NCI-H2107 treated with DMSO at 0.1 percent for 48 hours (cell line): Measurements from ENCODE around the gene ALS2CL.
"Not testable (repeated sequence)": the region's sequence is repeated elsewhere in the genome, so short reads cannot be mapped to it uniquely, and the experiment has no call there.

Source experiments
- DNase-seq: peaks from one replicate; lab custom pipeline; 2025; ENCODE audit not compliant: unreplicated experiment; lab: John Stamatoyannopoulos, UW

Gene ALS2CL

DNA sequence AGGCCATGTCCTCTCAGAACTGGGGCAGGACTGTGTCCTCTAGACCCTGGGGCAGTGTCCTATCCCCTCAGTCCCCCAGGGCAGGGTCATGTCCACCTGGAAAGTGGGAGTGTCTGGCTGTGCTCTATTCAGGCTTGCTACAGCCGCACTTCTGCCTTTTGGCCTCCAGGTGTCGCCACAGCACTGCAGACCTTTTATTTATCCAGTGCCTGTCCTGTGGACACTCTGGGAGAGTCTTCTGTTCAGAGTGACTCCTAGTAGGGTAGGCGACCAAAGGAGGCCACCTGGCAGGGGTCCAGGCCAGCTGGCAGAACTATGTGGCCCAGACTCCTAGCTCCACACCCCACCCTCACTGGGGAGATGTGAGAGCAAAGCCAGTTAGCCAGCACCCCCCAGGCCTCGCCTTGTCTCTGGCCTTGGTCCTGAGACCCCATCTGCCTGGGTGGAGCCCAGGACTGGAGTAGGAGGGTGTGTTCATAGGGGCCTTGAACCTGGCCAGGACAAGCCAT is 11.6 kb upstream of the ALS2CL start:
- DNase-seq, result peak; percentile 20

DNA sequence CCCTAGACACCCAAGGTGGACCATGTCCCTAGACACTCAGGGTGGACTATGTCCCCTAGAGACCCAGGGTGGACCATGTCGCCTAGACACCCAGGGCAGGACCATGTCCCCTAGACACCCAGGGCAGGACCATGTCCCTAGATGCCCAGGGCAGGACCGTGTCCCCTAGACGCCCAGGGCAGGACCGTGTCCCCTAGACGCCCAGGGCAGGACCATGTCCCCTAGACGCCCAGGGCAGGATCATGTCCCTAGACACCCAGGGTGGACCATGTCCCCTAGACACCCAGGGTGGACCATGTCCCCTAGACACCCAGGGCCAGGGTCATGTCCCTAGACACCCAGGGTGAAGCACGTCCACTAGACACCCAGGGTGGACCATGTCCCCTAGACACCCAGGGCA is 10.9 kb upstream of the ALS2CL start:
- not testable (repeated sequence) for DNase-seq

DNA sequence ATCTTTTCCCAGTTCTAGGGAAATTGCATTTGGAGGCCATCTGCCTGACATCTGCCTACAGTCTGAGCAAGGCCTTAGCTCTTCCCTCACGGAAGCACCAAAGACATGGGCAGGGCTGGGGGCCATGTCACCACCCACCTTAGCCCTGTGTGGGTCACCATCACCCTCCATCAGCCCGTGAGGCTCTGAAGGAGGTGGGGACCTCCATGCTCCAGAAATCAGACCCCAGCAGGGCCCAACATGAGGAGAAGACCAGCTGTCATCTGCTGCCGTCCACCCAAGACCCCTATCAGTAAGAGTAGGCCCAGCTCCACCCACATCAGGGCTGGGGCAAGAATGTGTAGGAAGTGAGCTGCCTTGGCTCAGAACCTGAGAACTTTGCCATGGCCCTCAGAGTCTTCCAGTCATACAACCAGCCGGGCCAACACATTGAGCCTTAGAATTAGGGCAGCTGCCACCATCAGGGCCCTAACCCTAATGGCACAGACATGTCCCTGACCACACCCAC is 9.6 kb upstream of the ALS2CL start:
- DNase-seq, result no peak

DNA sequence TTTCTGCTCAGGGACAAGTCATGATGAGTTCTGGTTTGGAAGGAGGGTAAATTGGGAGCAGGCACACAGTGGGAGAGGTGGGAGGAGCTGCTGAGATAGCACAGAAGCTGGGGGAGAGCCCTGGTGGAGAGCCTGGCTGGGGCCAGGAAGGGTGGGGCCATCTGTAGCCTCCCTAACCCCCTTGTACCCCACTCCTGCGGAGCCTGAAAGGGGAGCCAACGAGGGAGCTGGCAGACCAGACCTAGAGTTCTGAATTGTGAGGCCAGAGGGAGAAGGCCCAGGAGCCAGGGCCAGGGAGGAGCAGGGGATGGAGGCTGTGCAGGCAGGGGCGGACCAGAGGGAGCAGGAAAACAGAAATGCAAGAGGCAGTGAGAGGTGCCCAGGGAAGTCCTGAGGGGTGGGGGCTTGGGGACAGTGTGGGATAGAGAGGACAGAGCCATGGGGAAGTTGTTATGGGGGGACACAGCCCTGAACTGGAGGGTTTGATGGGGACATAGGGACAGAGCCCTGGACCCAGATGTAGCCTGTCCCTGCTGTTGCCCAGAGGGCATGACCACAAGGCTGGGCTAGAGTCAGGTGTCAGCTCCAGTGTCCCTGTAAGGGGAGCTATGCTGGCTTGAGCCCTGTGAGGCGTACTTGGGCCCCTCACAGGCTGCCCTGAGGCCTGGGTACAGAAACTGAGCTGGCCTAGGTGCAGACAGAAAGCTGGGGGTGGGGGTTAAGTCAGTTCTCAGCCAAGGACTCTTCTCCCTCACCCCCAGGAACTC is 8.9 kb upstream of the ALS2CL start:
- DNase-seq, result no peak

DNA sequence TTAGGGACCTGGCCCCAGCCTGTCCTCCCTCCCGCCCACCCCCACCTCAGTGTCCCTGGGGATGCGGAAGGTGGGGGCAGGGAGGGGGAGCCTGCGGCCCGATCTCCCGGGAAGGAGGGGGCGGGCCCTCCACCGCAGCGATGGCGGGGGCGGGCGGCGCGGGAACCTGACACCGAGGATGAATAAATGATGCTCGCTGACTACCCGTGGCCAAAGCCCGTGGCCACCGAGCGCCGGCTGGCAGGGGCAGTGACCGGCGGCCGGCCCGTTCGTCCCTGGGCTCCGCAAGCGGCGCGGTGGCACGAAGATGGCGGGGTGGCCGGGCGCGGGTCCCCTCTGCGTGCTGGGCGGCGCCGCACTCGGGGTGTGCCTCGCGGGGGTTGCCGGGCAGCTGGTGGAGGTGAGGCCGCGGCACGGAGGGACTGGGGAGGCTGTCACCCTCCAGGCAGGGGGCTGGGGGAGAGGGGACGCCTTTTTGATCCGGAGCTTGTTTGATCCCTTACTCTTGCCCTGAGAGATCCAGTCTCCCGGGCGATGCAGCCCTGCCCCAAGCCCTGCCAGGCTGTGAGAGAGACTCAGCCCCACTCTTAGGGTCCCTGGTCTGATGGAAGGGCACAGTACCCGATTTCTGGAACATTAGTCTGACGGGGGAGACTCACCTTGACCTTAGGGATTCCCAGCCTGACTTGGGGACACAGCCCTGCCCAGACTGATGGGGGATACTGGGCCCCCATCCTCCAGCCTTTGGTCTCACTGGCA is 7.9 kb upstream of the ALS2CL start, which contains the start of gene TMIE:
Gene TMIE, plus strand, starts transcription at position 212 of the 759 bp plus-strand sequence. Its CDS starts 96 bp downstream, at position 308.
- DNase-seq, result no peak

DNA sequence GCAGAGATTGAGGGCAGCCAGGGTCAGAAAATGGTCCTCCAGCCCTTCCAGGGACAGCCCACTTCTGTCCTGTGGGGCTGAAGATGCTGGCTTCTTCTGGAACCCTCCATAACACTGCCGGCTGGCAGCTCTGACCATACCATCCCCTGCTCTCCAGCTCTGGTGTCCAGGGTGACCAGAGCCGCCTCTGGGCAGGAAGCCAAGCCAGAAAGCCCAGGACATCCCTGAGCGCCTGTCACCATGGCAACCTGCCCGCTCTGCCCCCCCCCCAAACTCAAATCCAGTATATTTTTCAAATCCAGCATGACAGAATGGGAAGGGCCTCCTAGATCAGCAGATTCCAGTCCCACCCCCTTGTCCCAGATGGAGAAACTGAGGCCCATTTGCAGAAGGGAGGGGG is 7.3 kb upstream of the ALS2CL start:
- no peak for DNase-seq

DNA sequence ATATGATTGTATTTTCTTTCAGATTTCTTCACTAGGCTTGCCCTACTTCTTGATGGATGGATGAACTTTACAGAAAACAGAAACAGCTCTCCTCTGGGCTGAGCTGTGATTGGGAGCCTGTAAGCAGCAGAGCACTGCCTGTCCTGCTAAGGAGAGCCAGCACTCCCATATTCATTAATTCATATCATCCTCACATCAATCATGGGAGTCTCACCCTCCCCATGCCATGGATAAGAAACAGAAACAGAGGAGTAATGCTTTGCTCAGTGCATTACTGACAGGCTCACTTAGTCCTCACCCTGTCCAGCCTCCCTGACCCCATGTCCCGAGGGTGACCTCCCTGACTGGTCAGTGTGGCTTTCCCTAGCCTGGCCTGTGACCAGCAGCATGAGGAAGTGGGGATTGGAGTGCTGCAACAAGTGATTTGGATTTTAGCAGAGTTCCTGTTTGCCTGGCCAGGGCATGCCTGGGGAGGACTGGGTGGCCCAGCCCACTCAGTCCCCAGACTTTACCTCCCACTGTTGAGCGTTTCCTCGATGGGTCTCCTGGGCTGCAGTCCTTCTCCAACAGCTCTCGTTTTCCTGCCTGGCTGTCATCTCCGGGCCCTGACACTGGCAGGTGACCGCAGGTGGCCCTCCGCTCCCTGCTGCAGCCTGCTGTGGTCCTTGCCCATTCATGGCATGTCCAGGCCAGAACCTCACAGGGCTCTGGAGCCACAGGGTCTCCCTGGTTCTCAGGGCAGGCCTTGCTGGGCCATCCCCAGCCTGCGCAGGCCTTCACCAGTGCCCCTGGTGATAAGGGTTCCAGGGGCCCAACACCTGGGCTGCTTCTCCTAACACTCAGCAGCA is 6.4 kb upstream of the ALS2CL start:
- no peak for DNase-seq

DNA sequence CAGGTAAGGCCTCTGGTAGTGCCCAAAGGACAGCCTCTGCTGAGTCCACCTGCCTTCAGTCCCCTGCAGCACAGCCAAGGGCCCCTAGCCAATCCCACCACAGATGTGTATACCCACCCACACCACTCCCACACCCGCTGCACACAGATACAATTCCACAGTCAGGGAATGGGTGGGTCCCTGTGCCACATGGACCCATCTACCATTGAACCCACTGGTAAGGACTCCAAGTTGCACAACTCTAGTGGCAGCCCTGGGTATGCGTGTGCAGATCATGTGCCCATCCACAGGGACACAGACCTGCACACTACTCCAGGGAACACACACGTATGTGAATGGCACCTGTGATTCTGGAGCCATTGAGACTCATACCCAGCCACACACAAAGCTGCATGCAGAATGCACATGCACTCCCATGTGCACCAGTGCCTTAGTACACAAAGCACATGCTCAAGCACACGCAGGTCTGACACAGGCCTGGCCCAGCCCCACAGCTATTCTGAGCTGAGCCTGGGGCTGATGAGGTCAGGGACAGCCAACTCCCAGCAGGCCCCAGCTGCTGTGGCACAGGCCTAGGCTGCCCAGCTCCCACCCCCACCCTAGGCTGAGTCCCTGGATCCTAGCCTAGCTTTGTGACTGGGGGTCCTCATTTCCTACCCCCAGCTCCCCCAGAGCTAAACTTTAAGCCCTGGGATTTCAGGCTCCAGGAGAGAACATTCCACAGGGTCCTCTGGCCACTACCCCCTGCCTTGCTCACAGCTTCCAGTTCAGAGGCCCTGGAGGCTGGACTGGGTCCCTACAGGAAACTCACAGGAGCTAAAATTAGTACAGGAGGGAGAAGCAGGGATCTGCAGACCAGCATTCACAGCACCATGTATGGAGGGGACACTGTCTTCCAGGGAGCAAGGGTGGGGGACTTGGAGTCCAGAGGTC is 2.7 kb upstream of the ALS2CL start:
- DNase-seq, result no peak

DNA sequence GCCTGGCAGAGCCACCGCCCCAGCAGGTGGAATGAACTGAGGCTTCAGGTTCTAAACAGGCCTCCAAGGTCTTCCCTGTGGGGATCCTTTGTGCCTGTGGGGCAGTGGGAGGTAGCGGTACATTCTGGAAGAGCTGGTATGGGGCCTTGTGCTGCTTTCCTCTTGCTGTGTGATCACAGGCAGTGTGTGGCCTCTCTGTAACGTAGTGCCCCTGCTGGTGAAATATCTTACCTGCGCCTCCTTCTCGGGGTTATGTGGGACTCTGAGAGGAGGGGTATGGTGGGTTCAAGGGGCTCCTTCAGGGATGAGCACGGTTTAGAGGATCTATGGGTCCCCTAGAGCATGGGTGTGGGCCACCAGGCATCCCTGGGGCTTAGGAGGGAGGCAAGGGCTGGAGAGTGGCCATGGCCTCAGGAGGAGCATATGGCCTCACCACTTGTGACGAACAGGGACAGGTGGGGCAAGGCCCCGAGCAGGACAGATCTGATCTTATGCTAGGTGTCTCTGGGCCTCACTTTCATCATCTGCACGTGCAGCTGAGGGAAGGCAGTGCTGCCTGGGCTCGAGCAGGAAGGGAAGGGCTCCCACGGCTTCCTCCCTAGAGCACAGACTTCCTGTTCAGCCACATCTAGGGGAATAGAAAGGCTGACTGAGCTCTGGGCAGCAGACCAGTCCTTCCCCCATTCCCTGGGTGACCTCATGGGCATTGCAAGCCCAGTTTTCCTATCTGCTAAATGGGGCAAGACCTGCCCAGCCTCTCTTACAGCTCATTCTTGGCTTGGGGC is 1.9 kb upstream of the ALS2CL start:
- DNase-seq, result no peak

DNA sequence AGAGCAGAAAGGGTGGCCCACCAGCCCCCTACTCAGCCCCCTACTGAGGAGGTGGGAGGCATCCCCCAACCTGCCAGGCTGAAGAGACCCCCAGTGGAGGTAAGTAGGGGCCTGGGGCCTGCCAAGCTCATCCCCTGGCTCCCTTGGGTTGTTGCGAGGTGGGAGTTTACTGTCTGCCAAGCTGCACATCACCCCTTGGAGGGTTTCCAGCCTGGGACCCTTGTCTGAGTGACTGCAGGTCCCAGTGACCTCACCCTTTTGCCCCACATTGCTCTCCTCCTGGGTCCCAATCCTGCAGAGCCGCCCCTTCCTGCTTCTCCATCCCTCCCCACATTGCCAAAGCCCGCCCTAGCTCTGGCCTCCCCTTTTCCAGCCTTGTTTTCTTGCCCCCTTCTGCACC is 1.0 kb upstream of the ALS2CL start:
- DNase-seq, result no peak

DNA sequence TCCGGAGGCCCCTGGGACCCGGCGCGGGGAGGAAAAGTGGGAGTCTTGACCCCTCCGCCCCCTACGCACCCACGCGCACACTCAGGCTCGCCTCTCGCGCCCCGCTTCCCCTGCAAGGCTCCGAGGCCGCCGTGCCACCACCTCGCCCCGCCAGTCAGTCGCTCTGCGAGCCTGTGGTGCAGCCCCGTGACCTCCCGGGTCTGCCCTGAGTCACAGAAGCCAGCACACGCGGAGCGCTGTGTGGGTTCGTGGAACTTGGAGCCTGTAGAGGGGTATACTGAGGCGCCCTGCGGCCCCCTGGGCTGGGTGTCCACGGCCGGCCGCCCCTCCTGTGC is 380 bp upstream of the ALS2CL start:
- DNase-seq, result no peak

DNA sequence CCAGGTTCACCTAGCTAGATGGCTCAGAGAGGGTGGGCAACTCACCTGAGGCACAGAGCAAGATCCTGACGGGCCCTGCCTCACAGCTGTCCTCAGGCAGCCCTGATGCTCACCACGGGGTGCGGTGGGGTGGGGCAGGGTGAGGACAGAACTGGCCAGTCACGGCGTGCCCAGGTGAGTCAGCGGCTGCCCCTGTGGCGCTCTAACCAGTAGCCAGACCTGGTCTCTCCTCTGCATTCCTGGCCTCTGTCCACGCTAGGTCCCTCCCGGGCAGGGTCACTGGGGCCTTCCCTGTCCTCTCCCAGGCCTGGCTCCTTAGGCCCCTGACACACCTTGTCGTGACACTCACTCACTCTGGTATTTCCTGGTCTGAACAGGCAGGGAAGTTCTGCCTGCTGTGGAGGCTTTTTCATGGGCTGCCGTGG is 901 bp downstream of the ALS2CL start:
- DNase-seq, result no peak

DNA sequence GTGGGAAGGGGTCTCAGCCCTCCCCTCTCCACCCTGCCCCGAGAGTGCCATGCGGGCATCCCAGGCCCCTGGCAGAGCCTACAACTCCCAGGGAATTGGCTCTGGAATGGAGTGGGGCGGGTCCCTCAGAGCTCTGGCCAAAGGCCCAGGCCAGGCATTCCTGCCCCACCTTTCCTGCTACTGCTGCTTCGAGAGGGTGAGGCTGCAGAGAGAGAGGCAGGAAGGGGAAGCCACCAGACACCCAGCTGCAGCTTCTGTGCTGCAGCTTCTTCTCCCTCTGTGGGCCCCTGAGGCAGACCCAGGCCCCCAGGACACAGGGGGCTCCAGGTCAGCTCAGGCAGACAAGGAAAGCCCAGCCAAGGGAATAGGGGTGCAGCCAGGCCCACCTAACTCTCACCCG is 2.7 kb downstream of the ALS2CL start:
- no peak for DNase-seq

DNA sequence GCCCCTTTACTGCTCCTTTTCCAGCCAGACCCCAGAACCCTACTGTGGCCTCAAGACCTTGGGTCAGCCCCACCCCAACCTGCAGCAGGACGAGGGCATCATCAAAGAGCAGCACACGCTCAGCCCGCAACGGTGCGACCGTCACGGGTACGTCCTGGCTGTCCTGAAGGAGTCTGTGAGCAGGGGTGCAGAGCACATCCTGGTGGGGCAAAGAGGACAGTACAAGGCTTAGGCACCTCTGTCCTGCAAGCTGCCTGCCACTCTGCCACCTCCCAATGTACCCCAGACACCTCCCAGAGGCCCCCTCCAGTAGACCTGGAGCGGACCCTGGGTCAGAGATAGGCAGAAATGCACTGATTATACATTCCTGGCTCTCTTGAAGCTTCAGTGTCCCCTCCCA is 8.0 kb downstream of the ALS2CL start:
- DNase-seq, result no peak

DNA sequence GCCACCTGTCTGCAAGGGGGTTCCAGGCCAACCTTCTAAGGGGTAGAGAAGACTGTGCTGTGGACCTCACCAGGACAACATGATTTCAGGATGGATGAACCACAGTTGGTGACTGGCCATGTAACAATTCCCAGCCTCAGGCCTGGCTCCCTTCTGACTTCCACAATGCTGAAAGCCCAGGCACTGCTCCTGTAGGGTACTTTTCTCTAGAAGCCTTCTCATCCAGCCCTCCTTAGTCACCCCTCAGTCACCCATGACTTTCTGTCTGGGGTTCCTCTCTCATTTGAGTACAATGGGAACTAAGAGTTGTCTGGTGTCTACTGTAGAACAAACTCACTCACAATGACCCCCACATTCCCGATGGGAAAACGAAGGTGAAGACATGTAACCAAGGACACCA is 8.6 kb downstream of the ALS2CL start:
- DNase-seq, result no peak

DNA sequence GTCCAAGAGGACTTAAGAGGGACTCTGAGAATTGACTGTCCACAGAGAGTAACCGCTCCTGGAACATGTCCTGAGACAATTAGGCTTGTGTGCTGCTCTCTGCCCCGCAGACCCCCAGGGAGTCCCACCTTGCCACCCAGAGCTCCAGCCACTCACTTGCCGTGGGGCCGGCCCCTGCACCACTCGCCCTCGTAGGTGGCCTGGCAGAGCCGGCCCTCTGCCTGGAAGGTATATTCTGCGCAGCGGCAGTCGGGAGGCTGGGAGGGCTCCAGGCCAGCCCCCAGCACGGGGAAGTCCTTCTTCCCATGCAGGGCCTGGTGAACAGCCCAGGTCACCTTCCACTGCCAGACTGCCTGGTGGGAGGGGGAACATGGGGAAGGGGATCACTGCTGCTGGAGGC is 10.5 kb downstream of the ALS2CL start:
- DNase-seq, result no peak

DNA sequence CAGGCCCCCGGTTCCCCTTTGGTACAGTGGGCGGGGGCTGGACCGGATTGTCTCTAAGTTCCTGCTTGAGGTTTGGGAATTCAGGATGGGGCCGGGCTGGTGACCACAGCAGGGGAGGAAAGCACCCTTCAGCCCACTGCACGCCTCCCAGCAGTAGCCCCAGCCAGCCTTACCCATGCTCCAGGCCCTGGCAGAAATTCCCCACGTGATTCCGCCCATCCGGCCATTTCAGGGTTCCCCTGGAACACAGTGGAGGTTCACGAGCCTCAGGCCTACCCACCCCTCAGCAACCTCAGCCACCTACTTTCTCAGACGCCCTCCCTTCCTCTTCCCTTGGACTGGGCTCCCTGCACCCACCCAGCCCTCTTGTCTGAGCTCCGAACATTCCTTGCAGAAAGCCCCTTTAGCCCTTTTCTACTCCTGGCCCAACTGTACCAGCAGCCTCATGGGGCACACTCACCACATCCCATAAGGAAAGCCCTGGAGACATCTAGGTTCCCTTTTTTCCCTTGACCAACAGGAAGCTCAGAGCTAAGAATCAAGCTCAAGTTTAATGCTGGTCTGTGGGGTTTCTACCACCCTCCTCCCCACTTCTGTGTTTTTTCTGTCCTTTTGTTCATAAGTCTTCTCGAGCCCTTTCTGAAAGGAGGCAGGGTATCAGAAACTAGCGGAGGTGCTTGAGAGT is 11.5 kb downstream of the ALS2CL start:
- no peak for DNase-seq

DNA sequence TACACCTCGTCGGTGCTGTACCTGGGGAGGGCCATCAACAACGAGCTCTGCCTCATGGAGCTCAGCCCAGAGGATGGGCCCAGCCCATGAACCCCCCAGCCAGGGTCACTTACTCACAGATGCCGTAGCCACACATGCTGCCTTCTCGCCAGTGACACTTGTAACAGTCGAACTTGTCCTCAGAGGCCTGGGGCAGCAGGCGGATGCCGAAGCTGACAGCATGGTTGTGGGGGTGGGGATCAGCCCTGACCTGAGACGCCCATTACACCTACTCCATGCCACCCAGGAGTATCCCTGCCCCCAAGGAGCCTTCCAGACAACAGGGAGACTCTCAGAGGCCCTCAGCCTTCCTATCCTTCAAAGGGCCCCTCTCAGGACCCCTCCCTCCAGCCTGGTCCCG is 12.1 kb downstream of the ALS2CL start:
- DNase-seq, result no peak

DNA sequence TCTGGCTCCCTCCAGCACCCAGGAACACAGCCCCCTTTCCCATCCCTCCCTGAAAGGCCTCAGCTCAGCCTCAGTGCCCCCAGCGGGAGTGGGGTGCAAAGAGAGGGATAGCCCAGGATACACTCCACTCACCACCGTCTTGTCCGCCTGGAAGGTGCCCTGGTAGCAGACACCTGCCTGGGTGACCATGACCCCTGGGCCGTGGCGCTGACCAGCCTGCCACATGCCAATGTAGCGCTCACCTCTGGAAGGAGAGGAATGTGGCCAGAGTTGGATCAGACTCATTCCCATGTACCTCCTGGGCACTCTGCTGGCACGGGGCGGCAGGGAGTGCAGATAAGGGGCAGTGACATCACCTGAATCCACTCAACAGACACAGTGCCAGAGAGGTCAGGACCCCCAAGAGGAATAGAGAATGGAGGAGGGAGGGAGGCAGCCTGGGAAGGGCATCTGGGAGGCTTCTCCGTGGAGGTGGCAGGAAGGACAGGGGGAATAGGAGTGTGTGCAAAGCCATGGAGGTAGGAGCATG is 13.1 kb downstream of the ALS2CL start:
- DNase-seq, result no peak
